ENCODE results near the gene NSMF.

GRCh38 chr9:137465720-137466388, 6.7 kb upstream of the NSMF start:
- TF ChIP-seq CTCF (IDR thresholded peaks at IDR 0.05; ENCODE audit: low read length) (no peak), EZH2 (IDR thresholded peaks at IDR 0.05; ENCODE audit: borderline replicate concordance, low read length) (no peak)
